Measurements from ENCODE around the gene FIG4.

DNA sequence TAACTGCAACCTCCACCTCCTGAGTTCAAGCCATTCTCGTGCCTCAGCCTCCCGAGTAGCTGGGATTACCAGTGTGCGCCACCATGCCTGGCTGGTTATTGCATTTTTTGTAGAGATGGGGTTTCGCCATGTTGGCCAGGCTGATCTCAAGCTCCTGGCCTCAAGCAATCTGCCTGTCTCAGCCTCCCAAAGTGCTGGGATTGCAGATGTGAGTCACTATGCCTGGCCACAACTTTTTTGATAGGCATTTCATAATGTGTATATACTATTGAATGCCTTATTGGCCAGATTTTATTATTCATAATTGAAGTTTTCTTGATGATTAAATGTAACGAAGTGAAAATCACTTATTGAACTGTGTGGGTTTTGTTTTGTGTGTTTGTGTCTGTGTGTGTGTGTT lies 27.9 kb downstream of the FIG4 start:
- no peak for TF ChIP-seq NFRKB (IDR thresholded peaks at IDR 0.05)
- no peak for TF ChIP-seq SUZ12 (IDR thresholded peaks at IDR 0.05)
- no peak for TF ChIP-seq ARNT (IDR thresholded peaks at IDR 0.05)
- TF ChIP-seq, protein P1, sequence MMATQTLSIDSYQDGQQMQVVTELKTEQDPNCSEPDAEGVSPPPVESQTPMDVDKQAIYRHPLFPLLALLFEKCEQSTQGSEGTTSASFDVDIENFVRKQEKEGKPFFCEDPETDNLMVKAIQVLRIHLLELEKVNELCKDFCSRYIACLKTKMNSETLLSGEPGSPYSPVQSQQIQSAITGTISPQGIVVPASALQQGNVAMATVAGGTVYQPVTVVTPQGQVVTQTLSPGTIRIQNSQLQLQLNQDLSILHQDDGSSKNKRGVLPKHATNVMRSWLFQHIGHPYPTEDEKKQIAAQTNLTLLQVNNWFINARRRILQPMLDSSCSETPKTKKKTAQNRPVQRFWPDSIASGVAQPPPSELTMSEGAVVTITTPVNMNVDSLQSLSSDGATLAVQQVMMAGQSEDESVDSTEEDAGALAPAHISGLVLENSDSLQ (IDR thresholded peaks at IDR 0.05), result no peak
- TF ChIP-seq SP1 (IDR thresholded peaks at IDR 0.05), result no peak
- TF ChIP-seq FOXK2 (IDR thresholded peaks at IDR 0.05), result no peak
- no peak for TF ChIP-seq BHLHE40 (IDR thresholded peaks at IDR 0.05; ENCODE audit: borderline replicate concordance)
- TF ChIP-seq ELF4 (IDR thresholded peaks at IDR 0.05), result no peak
- no peak for TF ChIP-seq TARDBP (IDR thresholded peaks at IDR 0.05)
- no peak for TF ChIP-seq FOXM1 (IDR thresholded peaks at IDR 0.05; ENCODE audit: borderline replicate concordance)
- TF ChIP-seq FOXA1 (IDR thresholded peaks at IDR 0.05), result no peak
- TF ChIP-seq HDGF (IDR thresholded peaks at IDR 0.05; ENCODE audit: borderline replicate concordance), result no peak
